Mammary epithelial cell (primary cell): ENCODE data around the gene THOP1.

Experiments used
- CTCF ChIP-seq, 2 donors: IDR thresholded peaks in 1 of 2; conservative IDR thresholded peaks in 1 of 2; 2 replicates each; pipeline ENCODE4 v1.5.1; 2011 to 2012; ENCODE audit warnings: inconsistent platforms in 2 of 2, low read length in 2 of 2, mild to moderate bottlenecking in 2 of 2, control low read depth in 1 of 2, low read depth in 1 of 2; ENCODE audit not compliant: insufficient read depth in 1 of 2; ENCODE audit errors: extremely low read depth in 1 of 2
- EZH2 ChIP-seq: IDR thresholded peaks from 2 replicates; pipeline ENCODE4 v1.6.1; 2012; ENCODE audit warnings: low read length, inconsistent platforms, borderline replicate concordance

GRCh38 chr19:2769218-2769617 lies 16.1 kb upstream of the THOP1 start:
- TF ChIP-seq CTCF (conservative IDR thresholded peaks at IDR 0.05 in 1 of 2, IDR thresholded peaks at IDR 0.05 in 1 of 2; ENCODE audit: extremely low read depth in 1 of 2, insufficient read depth in 1 of 2, low read depth in 1 of 2, low read length in 2 of 2), result no peak
- no peak for TF ChIP-seq EZH2
